ENCODE results near the gene SYT9.
A peak's percentile ranks its signal among the peaks of the same experiment; 100 is the strongest.
"Not testable (repeated sequence)": the region's sequence is repeated elsewhere in the genome, so short reads cannot be mapped to it uniquely, and the experiment has no call there.

SYT9 gene

GRCh38 chr11:7512525-7513233, 261.0 kb downstream of the SYT9 start:
- peaks cover 12% of the 10 kb centered on the region for H3K27me3 ChIP-seq (replicated peaks)
- no peak for DNase-seq
- H3K27ac ChIP-seq, result no peak overlapping the region
- peak overlapping the region; percentile 69 for H3K4me3 ChIP-seq (ENCODE audit: low read depth, low read length)
- TF ChIP-seq, protein P1, sequence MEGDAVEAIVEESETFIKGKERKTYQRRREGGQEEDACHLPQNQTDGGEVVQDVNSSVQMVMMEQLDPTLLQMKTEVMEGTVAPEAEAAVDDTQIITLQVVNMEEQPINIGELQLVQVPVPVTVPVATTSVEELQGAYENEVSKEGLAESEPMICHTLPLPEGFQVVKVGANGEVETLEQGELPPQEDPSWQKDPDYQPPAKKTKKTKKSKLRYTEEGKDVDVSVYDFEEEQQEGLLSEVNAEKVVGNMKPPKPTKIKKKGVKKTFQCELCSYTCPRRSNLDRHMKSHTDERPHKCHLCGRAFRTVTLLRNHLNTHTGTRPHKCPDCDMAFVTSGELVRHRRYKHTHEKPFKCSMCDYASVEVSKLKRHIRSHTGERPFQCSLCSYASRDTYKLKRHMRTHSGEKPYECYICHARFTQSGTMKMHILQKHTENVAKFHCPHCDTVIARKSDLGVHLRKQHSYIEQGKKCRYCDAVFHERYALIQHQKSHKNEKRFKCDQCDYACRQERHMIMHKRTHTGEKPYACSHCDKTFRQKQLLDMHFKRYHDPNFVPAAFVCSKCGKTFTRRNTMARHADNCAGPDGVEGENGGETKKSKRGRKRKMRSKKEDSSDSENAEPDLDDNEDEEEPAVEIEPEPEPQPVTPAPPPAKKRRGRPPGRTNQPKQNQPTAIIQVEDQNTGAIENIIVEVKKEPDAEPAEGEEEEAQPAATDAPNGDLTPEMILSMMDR (IDR thresholded peaks at IDR 0.05; ENCODE audit: low read depth, low read length, missing control alignments), result no peak
- in situ Hi-C loops (cut with HindIII; ENCODE audit: low pct_ligation_motif_present, low sequenced_read_pairs), result no loop called here
- H3K36me3 ChIP-seq (replicated peaks), result no peaks in the 10 kb centered on the region

DNA sequence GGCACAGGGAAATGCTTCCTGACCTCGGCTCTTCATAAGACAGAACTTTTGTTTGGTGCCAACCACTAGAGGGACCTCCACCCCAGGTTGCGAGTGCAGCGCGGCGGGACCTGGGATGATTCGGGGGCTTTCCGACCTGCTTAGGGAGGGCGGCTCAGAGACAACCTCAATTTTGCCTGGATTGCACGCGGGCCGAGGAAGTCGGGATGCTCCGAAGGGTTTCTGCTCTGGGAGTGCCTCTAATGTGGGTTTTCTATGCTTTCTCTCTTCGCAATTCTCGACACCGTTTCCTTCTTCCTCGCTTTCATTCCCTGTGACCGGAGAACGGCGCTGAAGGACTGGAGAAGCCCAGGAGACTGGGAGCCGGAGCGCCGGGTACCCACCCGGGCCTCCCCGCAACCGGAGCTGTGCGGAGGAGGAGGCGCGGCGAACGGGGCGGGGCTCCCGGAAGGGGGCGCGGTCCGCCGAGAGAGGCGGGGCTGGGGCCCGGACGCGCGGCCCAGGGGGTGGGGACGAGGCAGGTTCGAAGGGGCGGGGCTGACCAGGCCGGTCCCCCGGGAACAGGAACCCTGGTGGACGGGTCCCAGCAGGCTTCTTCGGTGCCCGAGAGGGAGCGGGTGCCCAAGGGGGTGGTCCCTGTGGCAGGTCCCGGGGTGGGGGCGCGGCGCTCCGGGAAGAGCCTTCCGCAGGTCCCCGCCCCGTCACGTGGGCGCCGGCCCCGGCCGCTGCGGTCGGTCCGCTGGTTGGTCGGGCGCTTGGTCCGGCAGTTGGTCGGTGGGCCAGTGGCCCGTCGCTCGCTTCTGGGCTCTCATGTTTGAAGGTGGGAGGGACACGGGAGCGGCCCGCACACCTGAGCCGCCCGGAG, 261.8 kb downstream of the SYT9 start, which contains the start of gene PPFIBP2:
TSS of gene PPFIBP2 (plus strand) at position 766 of the 865 bp plus-strand sequence. CDS start 35,477 bp downstream, outside the sequence.
- Histone ChIP-seq H3K4me3 (ENCODE audit: low read depth, low read length) (peak within 1 kb of the TSS; percentile 69), H3K27ac (no peak within 1 kb of the TSS), H3K27me3 (replicated peaks) (peaks cover 12% of the 10 kb centered on the region), H3K36me3 (replicated peaks) (no peaks in the 10 kb centered on the region)
- TF ChIP-seq, protein P1 (IDR thresholded peaks at IDR 0.05; ENCODE audit: low read depth, low read length, missing control alignments), result peak; percentile 87
- peak; percentile 25 for DNase-seq
- in situ Hi-C loops (cut with HindIII; ENCODE audit: low pct_ligation_motif_present, low sequenced_read_pairs), result no loop called here

DNA sequence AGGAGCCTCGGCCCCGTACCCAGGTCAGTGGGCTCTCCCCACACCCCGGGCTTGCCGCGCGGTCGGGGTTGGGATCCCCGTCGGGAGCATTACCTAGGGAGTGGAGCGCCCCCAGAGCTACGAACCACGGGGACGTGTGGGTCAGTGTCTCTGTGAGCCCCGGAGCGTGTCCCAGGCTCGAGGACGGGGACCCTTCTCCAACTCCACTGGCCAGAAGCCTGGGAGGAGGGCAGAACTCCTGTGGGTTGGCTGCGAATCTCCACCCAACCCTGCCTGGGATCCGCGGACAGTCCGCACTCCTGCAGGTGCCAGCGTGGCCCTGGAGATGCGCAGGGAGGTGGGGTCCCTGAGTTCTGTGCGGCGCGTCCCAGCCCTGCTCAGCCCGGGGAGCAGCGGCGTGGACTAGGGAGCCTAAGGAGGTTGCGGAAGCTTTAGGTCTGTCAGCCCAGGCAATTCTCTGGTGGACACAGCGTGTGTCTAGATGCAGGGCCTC, 262.4 kb downstream of the SYT9 start:
- DNase-seq, result no peak
- Histone ChIP-seq H3K27me3 (replicated peaks) (peaks cover 12% of the 10 kb centered on the region), H3K4me3 (ENCODE audit: low read depth, low read length) (peak overlapping the region; percentile 69), H3K36me3 (replicated peaks) (no peaks in the 10 kb centered on the region), H3K27ac (no peak overlapping the region)
- in situ Hi-C loops (cut with HindIII; ENCODE audit: low pct_ligation_motif_present, low sequenced_read_pairs), result no loop called here
- TF ChIP-seq, protein P1 (IDR thresholded peaks at IDR 0.05; ENCODE audit: low read depth, low read length, missing control alignments), result peak; percentile 2

GRCh38 chr11:7515447-7515886, 263.8 kb downstream of the SYT9 start:
- Histone ChIP-seq H3K27ac (no peak overlapping the region), H3K36me3 (replicated peaks) (no peaks in the 10 kb centered on the region), H3K4me3 (ENCODE audit: low read depth, low read length) (no peak overlapping the region), H3K27me3 (replicated peaks) (peaks cover 12% of the 10 kb centered on the region)
- TF ChIP-seq, protein P1 (IDR thresholded peaks at IDR 0.05; ENCODE audit: low read depth, low read length, missing control alignments), result no peak
- no peak for DNase-seq
- in situ Hi-C loops (cut with HindIII; ENCODE audit: low pct_ligation_motif_present, low sequenced_read_pairs), result no loop called here

DNA sequence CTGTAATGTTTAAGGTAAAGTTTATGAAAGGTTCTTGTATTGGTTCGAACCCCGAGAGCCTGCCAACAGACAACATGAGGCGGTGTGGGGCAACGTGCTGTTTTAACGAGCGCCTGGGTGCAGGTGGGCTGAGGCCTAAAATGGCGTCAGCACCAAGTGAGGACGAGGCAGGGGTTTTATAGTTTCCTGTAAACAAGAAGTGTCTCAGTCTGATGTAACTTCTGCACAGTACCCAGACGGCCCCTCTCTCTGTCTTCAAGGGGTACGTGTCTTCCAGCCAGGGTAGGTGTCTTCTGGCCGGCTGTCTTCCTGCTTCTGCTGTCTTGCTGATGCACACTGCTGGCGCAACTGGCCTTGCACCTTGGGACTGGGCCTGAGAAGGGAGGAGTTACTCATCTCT, 264.8 kb downstream of the SYT9 start:
- DNase-seq, result no peak
- Histone ChIP-seq H3K4me3 (ENCODE audit: low read depth, low read length) (no peak overlapping the region), H3K36me3 (replicated peaks) (no peaks in the 10 kb centered on the region), H3K27ac (no peak overlapping the region), H3K27me3 (replicated peaks) (peaks cover 12% of the 10 kb centered on the region)
- TF ChIP-seq, protein P1 (IDR thresholded peaks at IDR 0.05; ENCODE audit: low read depth, low read length, missing control alignments), result no peak
- in situ Hi-C loops (cut with HindIII; ENCODE audit: low pct_ligation_motif_present, low sequenced_read_pairs), result no loop called here

- H3K36me3 ChIP-seq (replicated peaks); in situ Hi-C loops (cut with HindIII; ENCODE audit: low pct_ligation_motif_present, low sequenced_read_pairs); H3K27ac ChIP-seq; H3K4me3 ChIP-seq (ENCODE audit: low read depth, low read length); DNase-seq: not testable (repeated sequence)
- H3K27me3 ChIP-seq (replicated peaks), result peaks cover 12% of the 10 kb centered on the region
These were observed 266.0 kb downstream of the SYT9 start for GRCh38 chr11:7517743-7518142.

Measured in brain microvascular endothelial cell (primary cell).